VCaP (cell line): ENCODE results near the gene COPG1.
A peak's percentile ranks its signal among the peaks of the same experiment; 100 is the strongest.

ENCODE experiments used
- H3K27ac ChIP-seq: fragments of 450-650 bp; 2 replicates; pipeline ENCODE4 v1.5.1; 2017
- CTCF ChIP-seq: fragments of 450-650 bp; conservative IDR thresholded peaks from 2 replicates; pipeline ENCODE4 v1.5.1; 2017; ENCODE audit warnings: mild to moderate bottlenecking, moderate library complexity

COPG1 gene

GRCh38 chr3:129249284-129250065 is at the start of gene COPG1:
COPG1 (plus strand) TSS chr3:129249606; CDS start chr3:129249710, 104 bp downstream.
- H3K27ac ChIP-seq, result peak within 1 kb of the TSS; percentile 79
- TF ChIP-seq CTCF, result no peak

- no peak overlapping the region for H3K27ac ChIP-seq
- TF ChIP-seq CTCF, result no peak
These were observed 44.9 kb upstream of the COPG1 start for GRCh38 chr3:129204473-129204872.

- no peak overlapping the region for H3K27ac ChIP-seq
- TF ChIP-seq CTCF, result no peak
These were observed 44.1 kb upstream of the COPG1 start for GRCh38 chr3:129205109-129205832.

- peak overlapping the region; percentile 74 for H3K27ac ChIP-seq
- TF ChIP-seq CTCF, result no peak
These were observed 41.9 kb upstream of the COPG1 start for GRCh38 chr3:129207479-129207878.

GRCh38 chr3:129211345-129211744 is 38.1 kb upstream of the COPG1 start:
- no peak for TF ChIP-seq CTCF
- H3K27ac ChIP-seq, result peak overlapping the region; percentile 76

- peak overlapping the region; percentile 76 for H3K27ac ChIP-seq
- no peak for TF ChIP-seq CTCF
These were observed 37.6 kb upstream of the COPG1 start for GRCh38 chr3:129211772-129212171.

GRCh38 chr3:129213238-129213637 is 36.2 kb upstream of the COPG1 start:
- H3K27ac ChIP-seq, result no peak overlapping the region
- TF ChIP-seq CTCF, result no peak
